Colonic mucosa (tissue), 4 donors: ENCODE measurements around the gene SLC35A4. TPM values are rescaled to one million over a fixed set of nuclear protein-coding genes. Genes with fewer than 3 reads are reported as not detected.
A peak's percentile ranks its signal among the peaks of the same experiment; 100 is the strongest.

Source experiments
- DNase-seq: peaks from one replicate; pipeline ENCODE4 v3.0.0-alpha.2; 2020
- H3K27ac ChIP-seq: fragments of 200-600 bp; one replicate; pipeline ENCODE4 v1.8.0; 2021
- H3K27me3 ChIP-seq: fragments of 200-600 bp; one replicate; pipeline ENCODE4 v1.8.0; 2021
- H3K36me3 ChIP-seq: fragments of 200-600 bp; one replicate; pipeline ENCODE4 v1.8.0; 2021
- H3K4me1 ChIP-seq: fragments of 200-600 bp; one replicate; pipeline ENCODE4 v1.8.0; 2021; ENCODE audit warnings: mild to moderate bottlenecking
- H3K4me3 ChIP-seq: fragments of 200-600 bp; one replicate; pipeline ENCODE4 v1.8.0; 2021
- H3K9ac ChIP-seq, 2 donors: one replicate each; pipeline ENCODE4 v1.7.0; 2013; ENCODE audit warnings: control low read depth in 2 of 2, low read depth in 2 of 2, low read length in 2 of 2
- H3K9me3 ChIP-seq: fragments of 200-600 bp; one replicate; pipeline ENCODE4 v1.8.0; 2021
- CTCF ChIP-seq: fragments of 200-600 bp; IDR thresholded peaks from one replicate; pipeline ENCODE4 v1.8.0; 2022; ENCODE audit warnings: antibody characterized with exemption, mild to moderate bottlenecking
- intact Hi-C: fragments of 100-400 bp; cut with DNase I; formaldehyde crosslinking; loops from one replicate; pipeline ENCODE4 v1.14.1; 2022
- total RNA-seq, 2 donors: library from RNA; stranded (reverse); fragmentation: NEBNext Ultra II Directional in 1 of 2; extraction: Animal tissue kit (Norgen Biotek cat#: 25700) in 1 of 2; gene quantifications; one replicate each; pipeline ENCODE4 v1.2.1, GENCODE V29; 2021
- donor health status: healthy.
- donor health status: DM: no; HTN: no; CAD: no.
- donor health status: DM: no; HTN: no; CAD: no.

The SLC35A4 gene
- total RNA-seq, 2 donors from 2014 or later = 78.1 to 129 TPM

- intact Hi-C loops = loop anchor here (10.0 kb wide), 2 partner anchors 155 to 175 kb away; partner anchors contain the start of gene ZMAT2
- no peak for TF ChIP-seq CTCF
- peak; percentile 73 for DNase-seq
Measured at GRCh38 chr5:140549237-140550144, 15.1 kb upstream of the SLC35A4 start.

GRCh38 chr5:140550147-140551079 is 14.2 kb upstream of the SLC35A4 start:
- H3K4me1 ChIP-seq = peaks cover 29% of the 10 kb centered on the region
- no peak for TF ChIP-seq CTCF
- H3K9me3 ChIP-seq = no peaks in the 10 kb centered on the region
- no peak overlapping the region for H3K4me3 ChIP-seq
- H3K27ac ChIP-seq = peak overlapping the region; percentile 93
- intact Hi-C loops = no loop called here
- H3K36me3 ChIP-seq = peaks cover 13% of the 10 kb centered on the region
- H3K27me3 ChIP-seq = no peaks in the 10 kb centered on the region
- no peak for DNase-seq
- no peak overlapping the region for H3K9ac ChIP-seq

More at GRCh38 chr5:140549237-140550144, 15.1 kb upstream of the SLC35A4 start:
- Histone ChIP-seq H3K9ac (peak overlapping the region in 1 of 2 donors; percentile 89), H3K4me1 (peaks cover 22% of the 10 kb centered on the region), H3K27me3 (no peaks in the 10 kb centered on the region), H3K36me3 (peaks cover 13% of the 10 kb centered on the region), H3K9me3 (no peaks in the 10 kb centered on the region), H3K27ac (peak overlapping the region; percentile 93), H3K4me3 (no peak overlapping the region)

DNA sequence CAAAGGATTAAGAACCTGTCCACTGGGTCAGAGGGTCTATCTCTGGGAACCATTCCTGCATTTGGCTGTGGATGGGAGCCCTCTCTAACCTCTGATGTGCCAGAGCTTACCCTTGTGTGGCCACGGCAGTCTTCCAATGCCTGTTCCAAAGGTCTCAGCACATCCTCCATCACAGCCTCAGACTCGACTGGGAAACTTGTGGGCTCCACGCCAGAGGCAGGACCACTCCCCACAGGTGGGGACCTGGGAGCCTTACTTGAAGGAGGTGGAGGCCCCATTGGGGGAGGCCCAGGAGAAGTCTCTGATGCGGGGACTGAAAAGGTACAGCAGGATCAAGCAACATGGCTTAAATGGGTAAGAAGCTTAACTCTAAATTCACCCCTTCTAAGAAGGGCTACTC is 12.8 kb upstream of the SLC35A4 start:
- H3K4me3 ChIP-seq = no peak overlapping the region
- no peak for DNase-seq
- no peaks in the 10 kb centered on the region for H3K27me3 ChIP-seq
- H3K36me3 ChIP-seq = peaks cover 13% of the 10 kb centered on the region
- intact Hi-C loops = no loop called here
- TF ChIP-seq CTCF = no peak
- H3K4me1 ChIP-seq = peaks cover 33% of the 10 kb centered on the region
- H3K27ac ChIP-seq = no peak overlapping the region
- no peak overlapping the region for H3K9ac ChIP-seq
- no peaks in the 10 kb centered on the region for H3K9me3 ChIP-seq

DNA sequence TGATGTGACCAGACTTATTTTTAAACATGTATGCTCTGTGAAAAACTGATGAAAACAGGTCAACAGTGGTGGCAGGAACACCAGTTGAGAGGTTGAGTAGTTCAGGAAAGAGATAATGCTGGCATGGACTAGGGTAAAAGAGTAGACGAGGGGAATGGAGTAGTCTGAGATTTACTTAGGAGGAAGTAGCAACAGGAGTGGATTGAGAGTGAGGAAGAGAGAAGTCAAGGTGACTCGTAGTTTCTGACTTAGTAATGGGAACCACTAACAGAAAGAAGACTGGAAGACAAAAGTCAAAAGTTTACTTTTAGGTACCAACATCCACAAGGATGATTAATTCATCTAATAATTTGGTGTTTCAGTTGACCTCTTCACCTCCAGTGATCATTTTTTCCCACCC is 11.0 kb upstream of the SLC35A4 start:
- Histone ChIP-seq H3K4me1 (peaks cover 27% of the 10 kb centered on the region), H3K27ac (no peak overlapping the region), H3K9me3 (no peaks in the 10 kb centered on the region), H3K9ac (no peak overlapping the region), H3K36me3 (peaks cover 13% of the 10 kb centered on the region), H3K4me3 (no peak overlapping the region), H3K27me3 (no peaks in the 10 kb centered on the region)
- intact Hi-C loops = no loop called here
- TF ChIP-seq CTCF = no peak
- DNase-seq = no peak

GRCh38 chr5:140554454-140554853 is 10.2 kb upstream of the SLC35A4 start:
- peaks cover 19% of the 10 kb centered on the region for H3K4me1 ChIP-seq
- TF ChIP-seq CTCF = no peak
- no peak overlapping the region for H3K9ac ChIP-seq
- intact Hi-C loops = no loop called here
- no peak for DNase-seq
- H3K4me3 ChIP-seq = no peak overlapping the region
- H3K27ac ChIP-seq = no peak overlapping the region
- peaks cover 13% of the 10 kb centered on the region for H3K36me3 ChIP-seq
- no peaks in the 10 kb centered on the region for H3K27me3 ChIP-seq
- H3K9me3 ChIP-seq = no peaks in the 10 kb centered on the region
